Activated CD4-positive, alpha-beta T cell treated with anti-CD3 and anti-CD28 coated beads for 36 hours (primary cell): ENCODE data around the gene SETD1A. TPM values are rescaled to one million over a fixed set of nuclear protein-coding genes. Genes with fewer than 3 reads are reported as not detected.

ENCODE experiments used
- ATAC-seq: fragments of 200-7000 bp; cut with Tn5 transposase; one replicate; pipeline ENCODE4 v1.10.0; 2021; ENCODE audit warnings: mild to moderate bottlenecking, moderate library complexity
- CTCF ChIA-PET: fragments of 350-600 bp; sonication (Branson Sonifier 250); formaldehyde crosslinking; loops from one replicate; lab custom pipeline; 2021; ENCODE audit warnings: antibody characterized with exemption; lab: Charles Lee
- POLR2A ChIA-PET: fragments of 350-600 bp; sonication (Branson Sonifier 250); formaldehyde crosslinking; loops from one replicate; lab custom pipeline; 2021; ENCODE audit warnings: antibody characterized with exemption, inconsistent platforms; lab: Charles Lee
- DNase-seq: peaks from one replicate; pipeline ENCODE4 v3.0.0-alpha.2; 2020
- H3K27ac Mint-ChIP-seq: one replicate; pipeline ENCODE4 v1.8.0; 2021; ENCODE audit warnings: mixed read lengths
- H3K27me3 Mint-ChIP-seq: one replicate; pipeline ENCODE4 v1.8.0; 2021; ENCODE audit warnings: mixed read lengths
- H3K36me3 Mint-ChIP-seq: one replicate; pipeline ENCODE4 v1.8.0; 2021; ENCODE audit warnings: low read depth, mixed read lengths
- H3K4me1 Mint-ChIP-seq: one replicate; pipeline ENCODE4 v1.8.0; 2021; ENCODE audit warnings: mixed read lengths
- H3K4me3 Mint-ChIP-seq: one replicate; pipeline ENCODE4 v1.8.0; 2021; ENCODE audit warnings: mild to moderate bottlenecking, moderate library complexity, mixed read lengths
- H3K9me3 Mint-ChIP-seq: one replicate; pipeline ENCODE4 v1.8.0; 2021; ENCODE audit warnings: low read depth, mixed read lengths
- intact Hi-C, 2 experiments: fragments of 100-400 bp; cut with DNase I in 1 of 2; cut with micrococcal nuclease in 1 of 2; formaldehyde crosslinking; loops; one replicate each; pipeline versions ENCODE4 v1.14.2 to v1.15.1; 2022 to 2024; cut with DNase I, micrococcal nuclease
- total RNA-seq, 2 experiments: library from RNA; stranded (reverse); gene quantifications; one replicate each; pipeline ENCODE4 v1.2.3, GENCODE V29; 2021

Gene SETD1A
- total RNA-seq, 2 experiments from 2014 or later = 18.5 to 21.7 TPM

DNA sequence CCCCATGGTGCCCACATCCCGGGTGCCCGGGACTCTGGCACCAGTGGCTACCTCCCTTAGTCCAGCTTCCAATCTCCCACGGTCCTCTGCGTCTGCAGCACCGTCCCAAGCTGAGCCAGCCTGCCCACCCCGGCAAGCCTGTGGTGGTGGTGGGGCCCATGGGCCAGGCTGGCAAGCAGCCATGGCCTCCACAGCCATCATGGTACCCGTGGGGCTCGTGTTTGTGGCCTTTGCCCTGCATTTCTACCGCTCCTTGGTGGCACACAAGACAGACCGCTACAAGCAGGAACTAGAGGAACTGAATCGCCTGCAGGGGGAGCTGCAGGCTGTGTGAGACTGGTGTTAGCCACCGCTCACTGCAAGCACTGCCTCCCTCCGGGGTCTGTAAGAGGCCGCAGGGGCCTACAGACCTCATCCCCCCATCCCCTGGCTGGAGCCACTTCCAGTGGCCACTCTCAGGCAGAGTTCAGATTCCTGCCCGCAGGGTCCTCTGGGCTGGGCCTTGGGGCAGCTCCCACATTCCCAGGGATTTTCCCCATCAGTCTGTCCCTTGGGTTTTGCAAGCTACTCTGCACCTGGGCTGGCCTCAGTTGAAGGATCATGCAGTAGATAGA is 3.9 kb upstream of the SETD1A start:
- peaks cover 31% of the 10 kb centered on the region for H3K4me1 Mint-ChIP-seq
- ChIA-PET CTCF (interaction anchor here (0.6 to 2.4 kb wide), 11 partner anchors 9 to 281 kb away, joined by 3 to 14 read pairs (median 3); partner anchors contain the start of gene HSD3B7), POLR2A (no interaction called here)
- peaks cover 3% of the 10 kb centered on the region for H3K36me3 Mint-ChIP-seq
- no peaks in the 10 kb centered on the region for H3K9me3 Mint-ChIP-seq
- ATAC-seq (peak; percentile 14), DNase-seq (peak; percentile 82)
- H3K4me3 Mint-ChIP-seq = no peak overlapping the region
- intact Hi-C loops = loop anchor here in 1 of 2 experiments (10.0 kb wide), 1 partner anchor 911 kb away; no protein-coding TSS in a partner anchor
- no peaks in the 10 kb centered on the region for H3K27me3 Mint-ChIP-seq
- no peak overlapping the region for H3K27ac Mint-ChIP-seq

DNA sequence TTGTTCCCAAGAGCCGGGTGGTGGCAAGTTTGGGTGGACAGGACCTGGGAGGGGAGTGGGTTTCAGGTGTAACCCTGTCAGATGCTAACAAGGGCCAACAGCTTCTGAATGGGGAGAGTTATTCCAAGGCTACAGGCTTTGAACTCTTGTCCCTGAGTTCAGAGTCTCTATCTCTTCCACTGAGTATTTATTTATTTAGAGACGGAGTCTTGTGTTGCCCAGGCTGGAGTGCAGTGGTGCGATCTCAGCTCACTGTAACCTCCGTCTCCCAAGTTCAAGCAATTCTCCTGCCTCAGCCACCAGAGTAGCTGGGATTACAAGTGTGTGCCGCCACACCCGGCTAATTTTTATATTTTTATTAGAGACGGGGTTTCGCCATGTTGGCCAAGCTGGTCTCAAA is 2.6 kb upstream of the SETD1A start:
- peaks cover 36% of the 10 kb centered on the region for H3K4me1 Mint-ChIP-seq
- no peak for DNase-seq
- intact Hi-C loops = loop anchor here (5.0 to 10.0 kb wide), 3 partner anchors 187 to 910 kb away; partner anchors contain the start of gene ZNF843 (in 1 of the 2)

DNA sequence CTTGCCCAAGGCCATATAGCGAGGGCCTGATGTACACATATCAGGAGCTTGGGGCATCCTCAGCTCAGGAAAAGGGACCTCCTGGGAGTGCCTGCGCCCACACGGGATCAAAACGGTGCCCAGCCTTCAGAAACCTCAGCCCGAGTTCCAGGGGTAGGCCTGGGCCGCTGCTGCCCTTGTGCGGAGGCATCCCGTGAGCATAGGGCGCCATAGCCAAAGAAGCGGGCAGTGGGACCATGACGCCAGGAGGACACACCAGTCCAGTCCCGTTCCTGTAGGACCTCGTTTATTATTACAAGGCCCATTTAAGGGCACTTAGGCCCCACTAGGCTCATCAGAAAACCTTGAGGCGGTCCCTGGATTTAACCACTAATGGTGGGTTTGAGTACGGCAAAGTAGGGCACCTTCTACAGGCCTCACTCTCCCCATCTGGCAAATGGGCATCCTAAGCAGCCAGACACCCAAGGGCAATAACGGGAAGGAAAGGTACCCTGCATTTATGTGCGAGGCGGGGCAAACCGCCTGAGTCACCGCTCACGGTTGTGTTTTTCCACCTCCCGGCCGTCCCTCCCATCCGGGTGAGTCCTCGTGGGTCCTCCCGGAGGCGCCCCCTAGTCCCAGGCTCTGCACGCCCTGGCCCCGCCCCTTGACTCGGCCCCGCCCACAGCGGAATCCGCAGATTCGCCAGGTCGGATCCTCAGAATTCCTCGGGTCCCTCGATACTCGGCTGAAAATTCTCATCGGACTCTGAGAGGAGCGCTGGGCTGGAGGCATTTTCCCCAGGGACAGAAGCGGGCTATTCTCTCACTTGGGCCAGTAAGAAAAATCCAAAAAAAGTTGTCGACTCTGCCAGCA is 726 bp upstream of the SETD1A start:
- intact Hi-C loops = loop anchor here (1.0 to 10.0 kb wide), 22 partner anchors 34 to 908 kb away; partner anchors contain the start of genes ARMC5 (in 2 of the 2), ZNF646 (in 2 of the 2), ZNF668 (in 2 of the 2) and BCKDK (in 1 of the 2)
- Mint-ChIP-seq H3K27ac (peak overlapping the region; percentile 99), H3K9me3 (no peaks in the 10 kb centered on the region), H3K4me1 (peaks cover 37% of the 10 kb centered on the region), H3K27me3 (no peaks in the 10 kb centered on the region), H3K36me3 (peaks cover 31% of the 10 kb centered on the region), H3K4me3 (peak overlapping the region; percentile 93)
- POLR2A ChIA-PET = interaction anchor here (0.9 kb wide), 1 partner anchor 151 kb away, joined by 4 read pairs; no protein-coding TSS in a partner anchor
- ATAC-seq (peak; percentile 82), DNase-seq (peak; percentile 95)
- CTCF ChIA-PET = interaction anchor here (0.6 to 2.2 kb wide), 2 partner anchors 15 to 118 kb away, joined by 3 to 10 read pairs; partner anchors contain the start of gene ZNF646

More for the DNA sequence above, 2.6 kb upstream of the SETD1A start:
- H3K27me3 Mint-ChIP-seq = no peaks in the 10 kb centered on the region
- peaks cover 17% of the 10 kb centered on the region for H3K36me3 Mint-ChIP-seq
- no peak overlapping the region for H3K4me3 Mint-ChIP-seq
- no peak overlapping the region for H3K27ac Mint-ChIP-seq
- no peak for ATAC-seq
- CTCF ChIA-PET = interaction anchor here (0.6 to 2.4 kb wide), 3 partner anchors 10 to 189 kb away, joined by 3 to 14 read pairs (median 8); no protein-coding TSS in a partner anchor
- POLR2A ChIA-PET = interaction anchor here (0.7 kb wide), 1 partner anchor 241 kb away, joined by 3 read pairs; no protein-coding TSS in a partner anchor
- no peaks in the 10 kb centered on the region for H3K9me3 Mint-ChIP-seq

DNA sequence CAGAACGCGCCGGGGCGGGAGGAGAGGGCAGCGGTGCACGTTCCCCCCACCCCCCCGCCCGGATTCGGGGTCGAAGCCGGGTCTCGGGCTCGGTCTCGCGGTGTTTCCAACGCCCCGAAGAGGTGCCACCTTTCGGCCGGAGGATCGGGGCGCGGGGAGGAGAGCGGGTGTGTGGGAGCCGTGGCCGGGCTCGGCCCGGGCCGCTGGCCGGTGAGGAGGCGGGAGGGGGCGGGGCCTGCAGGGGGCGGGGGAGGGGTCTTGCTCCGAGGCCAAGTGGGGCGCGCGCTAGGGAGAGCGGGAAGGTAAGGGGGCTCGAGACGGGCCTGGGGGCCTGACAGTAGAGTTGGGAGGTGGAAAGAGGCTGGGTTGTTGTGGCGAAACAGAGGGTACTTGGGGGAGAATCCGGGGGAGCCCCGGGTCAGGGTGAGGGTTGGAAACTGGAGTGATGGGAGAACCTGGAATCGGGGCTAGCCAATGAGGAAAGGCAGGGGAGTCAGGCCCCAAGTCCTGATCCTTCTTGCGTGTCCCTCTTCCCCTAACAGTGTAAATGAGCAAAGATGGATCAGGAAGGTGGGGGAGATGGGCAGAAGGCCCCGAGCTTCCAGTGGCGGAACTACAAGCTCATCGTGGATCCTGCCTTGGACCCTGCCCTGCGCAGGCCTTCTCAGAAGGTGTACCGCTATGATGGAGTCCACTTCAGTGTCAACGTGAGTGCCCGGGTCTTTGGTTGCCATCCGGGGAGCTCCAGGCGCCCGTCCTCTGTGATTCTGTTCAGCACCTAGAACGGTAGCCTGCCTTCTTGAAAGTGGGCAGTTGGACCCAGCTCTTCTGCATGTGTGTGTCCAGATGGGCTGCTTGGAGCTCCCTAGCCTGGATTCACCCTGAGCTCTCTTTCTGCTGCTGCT is 873 bp downstream of the SETD1A start:
- intact Hi-C loops = loop anchor here (5.0 to 10.0 kb wide), 3 partner anchors 184 to 906 kb away; partner anchors contain the start of gene ZNF843 (in 1 of the 2)
- Mint-ChIP-seq H3K4me3 (peak overlapping the region; percentile 93), H3K36me3 (peaks cover 43% of the 10 kb centered on the region), H3K4me1 (peaks cover 40% of the 10 kb centered on the region), H3K27me3 (no peaks in the 10 kb centered on the region), H3K27ac (peak overlapping the region; percentile 87), H3K9me3 (no peaks in the 10 kb centered on the region)
- DNase-seq (no peak), ATAC-seq (no peak)
- POLR2A ChIA-PET = interaction anchor here (0.9 to 1.2 kb wide), 2 partner anchors 12 to 153 kb away, joined by 3 to 4 read pairs; no protein-coding TSS in a partner anchor
- CTCF ChIA-PET = interaction anchor here (0.6 to 2.2 kb wide), 5 partner anchors 16 to 39 kb away, joined by 3 to 10 read pairs (median 3); partner anchors contain the start of gene HSD3B7

DNA sequence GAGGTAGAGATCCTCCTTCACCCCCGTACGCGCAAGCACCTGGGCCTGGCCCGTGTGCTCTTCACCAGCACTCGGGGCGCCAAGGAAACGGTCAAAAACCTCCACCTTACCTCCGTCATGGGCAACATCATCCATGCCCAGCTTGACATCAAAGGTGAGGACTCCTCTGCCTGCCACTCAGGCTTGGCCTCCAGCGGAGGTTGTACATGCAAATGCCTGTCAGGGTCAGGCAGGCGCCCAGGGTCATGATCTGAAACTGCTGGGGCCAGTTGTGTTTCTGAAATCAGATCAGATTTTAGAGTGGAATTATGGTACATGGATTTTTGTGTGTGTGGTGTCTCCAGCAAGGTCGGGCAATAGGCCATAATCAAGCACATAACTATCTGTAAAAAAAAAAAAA is 3.8 kb downstream of the SETD1A start:
- DNase-seq (no peak), ATAC-seq (no peak)
- Mint-ChIP-seq H3K27me3 (no peaks in the 10 kb centered on the region), H3K27ac (no peak overlapping the region), H3K4me1 (peaks cover 31% of the 10 kb centered on the region), H3K36me3 (peaks cover 59% of the 10 kb centered on the region), H3K9me3 (no peaks in the 10 kb centered on the region), H3K4me3 (no peak overlapping the region)
- CTCF ChIA-PET = interaction anchor here (1.0 kb wide), 1 partner anchor 17 kb away, joined by 3 read pairs; no protein-coding TSS in a partner anchor
- intact Hi-C loops = no loop called here
- POLR2A ChIA-PET = no interaction called here

DNA sequence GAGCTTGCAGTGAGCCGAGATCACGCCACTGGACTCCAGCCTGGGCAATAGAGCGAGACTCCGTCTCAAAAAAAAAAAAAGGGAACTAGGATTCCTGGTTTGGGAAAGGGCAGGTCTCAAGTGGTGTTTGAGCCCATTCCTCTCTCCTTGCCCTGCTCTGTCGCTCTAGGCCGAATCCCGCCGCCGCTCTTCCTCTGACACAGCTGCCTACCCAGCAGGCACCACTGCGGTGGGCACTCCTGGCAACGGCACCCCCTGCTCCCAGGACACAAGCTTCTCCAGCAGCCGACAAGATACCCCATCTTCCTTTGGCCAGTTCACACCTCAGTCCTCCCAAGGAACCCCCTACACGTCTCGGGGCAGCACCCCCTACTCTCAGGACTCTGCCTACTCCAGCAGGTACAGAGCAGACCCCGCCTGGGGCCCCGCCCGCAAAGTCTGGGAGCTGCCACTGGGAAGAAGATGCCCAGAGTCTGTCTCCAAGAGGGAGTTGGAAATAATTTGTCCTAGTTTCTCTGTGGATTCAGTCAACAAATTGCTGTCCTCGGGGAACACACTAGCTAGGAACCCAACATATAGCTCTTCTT is 6.5 kb downstream of the SETD1A start:
- peaks cover 19% of the 10 kb centered on the region for H3K4me1 Mint-ChIP-seq
- ChIA-PET CTCF (interaction anchor here (0.5 to 0.9 kb wide), 4 partner anchors 8 to 903 kb away, joined by 3 to 4 read pairs (median 4); no protein-coding TSS in a partner anchor), POLR2A (interaction anchor here (0.7 kb wide), 1 partner anchor 29 kb away, joined by 3 read pairs; no protein-coding TSS in a partner anchor)
- no peak for ATAC-seq
- H3K27me3 Mint-ChIP-seq = no peaks in the 10 kb centered on the region
- peaks cover 67% of the 10 kb centered on the region for H3K36me3 Mint-ChIP-seq
- no peak overlapping the region for H3K27ac Mint-ChIP-seq
- intact Hi-C loops = no loop called here
- no peak for DNase-seq
- H3K9me3 Mint-ChIP-seq = no peaks in the 10 kb centered on the region
- H3K4me3 Mint-ChIP-seq = no peak overlapping the region

DNA sequence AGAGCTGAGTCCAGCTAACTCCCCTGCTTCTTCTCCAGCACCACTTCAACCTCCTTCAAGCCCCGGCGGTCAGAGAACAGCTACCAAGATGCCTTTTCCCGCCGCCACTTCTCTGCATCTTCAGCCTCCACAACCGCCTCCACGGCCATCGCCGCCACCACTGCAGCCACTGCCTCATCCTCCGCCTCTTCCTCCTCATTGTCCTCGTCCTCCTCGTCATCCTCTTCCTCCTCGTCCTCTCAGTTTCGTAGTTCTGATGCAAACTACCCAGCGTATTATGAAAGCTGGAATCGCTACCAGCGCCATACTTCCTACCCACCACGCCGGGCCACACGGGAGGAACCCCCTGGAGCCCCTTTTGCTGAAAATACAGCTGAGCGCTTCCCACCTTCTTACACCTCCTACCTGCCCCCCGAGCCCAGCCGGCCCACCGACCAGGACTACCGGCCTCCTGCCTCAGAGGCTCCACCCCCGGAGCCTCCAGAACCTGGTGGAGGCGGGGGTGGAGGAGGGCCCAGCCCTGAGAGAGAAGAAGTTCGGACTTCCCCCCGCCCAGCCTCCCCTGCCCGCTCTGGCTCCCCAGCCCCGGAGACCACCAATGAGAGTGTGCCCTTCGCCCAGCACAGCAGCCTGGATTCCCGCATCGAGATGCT is 7.1 kb downstream of the SETD1A start:
- H3K36me3 Mint-ChIP-seq = peaks cover 60% of the 10 kb centered on the region
- ChIA-PET CTCF (interaction anchor here (0.5 to 0.9 kb wide), 4 partner anchors 9 to 902 kb away, joined by 3 to 4 read pairs (median 4); no protein-coding TSS in a partner anchor), POLR2A (no interaction called here)
- no peak for DNase-seq
- intact Hi-C loops = no loop called here
- no peaks in the 10 kb centered on the region for H3K9me3 Mint-ChIP-seq
- no peak overlapping the region for H3K27ac Mint-ChIP-seq
- no peaks in the 10 kb centered on the region for H3K27me3 Mint-ChIP-seq
- H3K4me1 Mint-ChIP-seq = peaks cover 12% of the 10 kb centered on the region
- H3K4me3 Mint-ChIP-seq = no peak overlapping the region
- ATAC-seq = no peak

DNA sequence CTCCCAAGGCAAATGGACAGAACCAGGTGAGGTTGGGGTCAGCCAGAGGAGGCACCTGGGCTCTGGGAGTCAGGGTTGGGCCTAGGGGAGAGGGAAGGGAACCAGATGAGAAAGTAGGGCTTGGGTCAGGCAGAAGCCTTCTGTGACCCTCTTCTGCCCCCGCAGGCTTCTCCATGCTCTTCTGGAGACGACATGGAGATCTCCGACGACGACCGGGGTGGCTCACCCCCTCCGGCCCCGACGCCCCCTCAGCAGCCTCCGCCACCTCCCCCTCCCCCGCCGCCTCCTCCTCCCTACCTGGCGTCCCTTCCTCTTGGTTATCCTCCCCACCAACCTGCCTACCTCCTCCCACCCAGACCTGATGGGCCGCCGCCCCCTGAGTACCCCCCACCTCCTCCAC is 7.9 kb downstream of the SETD1A start:
- no peak for DNase-seq
- Mint-ChIP-seq H3K9me3 (no peaks in the 10 kb centered on the region), H3K4me1 (peaks cover 5% of the 10 kb centered on the region), H3K4me3 (no peak overlapping the region), H3K27me3 (no peaks in the 10 kb centered on the region), H3K36me3 (peaks cover 53% of the 10 kb centered on the region), H3K27ac (no peak overlapping the region)
- ChIA-PET POLR2A (no interaction called here), CTCF (no interaction called here)
- no peak for ATAC-seq
- intact Hi-C loops = no loop called here

DNA sequence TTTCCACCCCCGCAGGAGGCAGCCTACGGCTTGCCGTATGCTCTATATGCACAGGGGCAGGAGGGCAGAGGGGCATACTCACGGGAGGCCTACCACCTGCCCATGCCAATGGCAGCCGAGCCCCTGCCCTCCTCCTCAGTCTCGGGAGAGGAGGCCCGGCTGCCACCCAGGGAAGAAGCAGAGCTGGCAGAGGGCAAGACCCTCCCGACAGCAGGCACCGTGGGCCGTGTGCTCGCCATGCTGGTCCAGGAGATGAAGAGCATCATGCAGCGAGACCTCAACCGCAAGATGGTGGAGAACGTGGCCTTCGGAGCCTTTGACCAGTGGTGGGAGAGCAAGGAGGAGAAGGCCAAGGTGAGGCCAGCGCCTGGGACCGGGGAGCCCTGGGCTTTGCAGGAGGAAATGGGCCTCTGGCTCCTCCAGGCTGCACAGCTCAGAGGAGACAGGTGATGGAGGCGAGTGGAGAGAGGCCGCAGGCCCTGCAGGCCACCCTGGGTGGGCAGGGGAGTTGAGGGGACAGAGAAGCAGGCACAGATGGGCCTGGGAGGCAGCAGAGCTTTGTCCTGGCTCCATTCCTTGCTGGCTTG is 8.6 kb downstream of the SETD1A start:
- Mint-ChIP-seq H3K9me3 (no peaks in the 10 kb centered on the region), H3K27ac (no peak overlapping the region), H3K4me3 (no peak overlapping the region), H3K4me1 (peaks cover 3% of the 10 kb centered on the region), H3K36me3 (peaks cover 56% of the 10 kb centered on the region), H3K27me3 (no peaks in the 10 kb centered on the region)
- ChIA-PET POLR2A (no interaction called here), CTCF (interaction anchor here (0.6 kb wide), 1 partner anchor 17 kb away, joined by 3 read pairs; no protein-coding TSS in a partner anchor)
- DNase-seq (no peak), ATAC-seq (no peak)
- intact Hi-C loops = no loop called here
